AG08396 (cell line): ENCODE measurements around the gene ATRIP.
"Not testable (repeated sequence)": the region's sequence is repeated elsewhere in the genome, so short reads cannot be mapped to it uniquely, and the experiment has no call there.

ENCODE experiments used
- DNase-seq: peaks from one replicate; pipeline ENCODE4 v3.0.0; 2012; ENCODE audit warnings: low spot score, mixed read lengths

ATRIP gene

GRCh38 chr3:48469046-48469915 is 22.7 kb downstream of the ATRIP start:
- no peak for DNase-seq

GRCh38 chr3:48470286-48470685 is 23.7 kb downstream of the ATRIP start:
- no peak for DNase-seq

GRCh38 chr3:48472673-48472922 is 26.1 kb downstream of the ATRIP start:
- DNase-seq, result no peak

GRCh38 chr3:48472923-48473616 is 26.5 kb downstream of the ATRIP start:
- DNase-seq, result peak; percentile 92

GRCh38 chr3:48473617-48473952 is 27.0 kb downstream of the ATRIP start:
- DNase-seq, result no peak

GRCh38 chr3:48474031-48474430 is 27.5 kb downstream of the ATRIP start:
- DNase-seq, result not testable (repeated sequence)

GRCh38 chr3:48474619-48475018 is 28.1 kb downstream of the ATRIP start:
- no peak for DNase-seq

- no peak for DNase-seq
Observed at GRCh38 chr3:48475188-48475587, 28.7 kb downstream of the ATRIP start.

GRCh38 chr3:48476426-48477053 is 30.0 kb downstream of the ATRIP start:
- no peak for DNase-seq

- no peak for DNase-seq
Observed at GRCh38 chr3:48477959-48478520, 31.5 kb downstream of the ATRIP start.

- DNase-seq, result no peak
Observed at GRCh38 chr3:48478626-48479555, 32.4 kb downstream of the ATRIP start.

GRCh38 chr3:48480891-48481290 is 34.4 kb downstream of the ATRIP start:
- DNase-seq, result not testable (repeated sequence)

- DNase-seq, result not testable (repeated sequence)
Observed at GRCh38 chr3:48482822-48483221, 36.3 kb downstream of the ATRIP start.

- DNase-seq, result no peak
Observed at GRCh38 chr3:48486952-48487351, 40.4 kb downstream of the ATRIP start.

GRCh38 chr3:48492461-48493202 is 46.1 kb downstream of the ATRIP start:
- no peak for DNase-seq

GRCh38 chr3:48493203-48493501 is 46.6 kb downstream of the ATRIP start:
- DNase-seq, result no peak

GRCh38 chr3:48500656-48501055 is 54.1 kb downstream of the ATRIP start:
- DNase-seq, result no peak

- DNase-seq, result no peak
Observed at GRCh38 chr3:48501196-48501595, 54.7 kb downstream of the ATRIP start.

- DNase-seq, result no peak
Observed at GRCh38 chr3:48502121-48502520, 55.6 kb downstream of the ATRIP start.

- DNase-seq, result no peak
Observed at GRCh38 chr3:48502728-48503168, 56.2 kb downstream of the ATRIP start.

GRCh38 chr3:48503401-48504050 is 57.0 kb downstream of the ATRIP start:
- DNase-seq, result peak; percentile 75
